ENCODE results near the gene VCAN.

The VCAN gene

DNA sequence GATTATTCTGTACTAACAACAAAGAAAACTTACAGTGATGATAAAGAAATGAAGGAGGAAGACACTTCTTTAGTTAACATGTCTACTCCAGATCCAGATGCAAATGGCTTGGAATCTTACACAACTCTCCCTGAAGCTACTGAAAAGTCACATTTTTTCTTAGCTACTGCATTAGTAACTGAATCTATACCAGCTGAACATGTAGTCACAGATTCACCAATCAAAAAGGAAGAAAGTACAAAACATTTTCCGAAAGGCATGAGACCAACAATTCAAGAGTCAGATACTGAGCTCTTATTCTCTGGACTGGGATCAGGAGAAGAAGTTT is 67.9 kb downstream of the VCAN start:
- no peak for DNase-seq (ENCODE audit: low read depth)
- H3K4me3 ChIP-seq (ENCODE audit: low read depth, low read length) = no peak overlapping the region
- TF ChIP-seq MAX (IDR thresholded peaks at IDR 0.05; ENCODE audit: low read depth, low read length) = no peak
- TF ChIP-seq, protein P1, sequence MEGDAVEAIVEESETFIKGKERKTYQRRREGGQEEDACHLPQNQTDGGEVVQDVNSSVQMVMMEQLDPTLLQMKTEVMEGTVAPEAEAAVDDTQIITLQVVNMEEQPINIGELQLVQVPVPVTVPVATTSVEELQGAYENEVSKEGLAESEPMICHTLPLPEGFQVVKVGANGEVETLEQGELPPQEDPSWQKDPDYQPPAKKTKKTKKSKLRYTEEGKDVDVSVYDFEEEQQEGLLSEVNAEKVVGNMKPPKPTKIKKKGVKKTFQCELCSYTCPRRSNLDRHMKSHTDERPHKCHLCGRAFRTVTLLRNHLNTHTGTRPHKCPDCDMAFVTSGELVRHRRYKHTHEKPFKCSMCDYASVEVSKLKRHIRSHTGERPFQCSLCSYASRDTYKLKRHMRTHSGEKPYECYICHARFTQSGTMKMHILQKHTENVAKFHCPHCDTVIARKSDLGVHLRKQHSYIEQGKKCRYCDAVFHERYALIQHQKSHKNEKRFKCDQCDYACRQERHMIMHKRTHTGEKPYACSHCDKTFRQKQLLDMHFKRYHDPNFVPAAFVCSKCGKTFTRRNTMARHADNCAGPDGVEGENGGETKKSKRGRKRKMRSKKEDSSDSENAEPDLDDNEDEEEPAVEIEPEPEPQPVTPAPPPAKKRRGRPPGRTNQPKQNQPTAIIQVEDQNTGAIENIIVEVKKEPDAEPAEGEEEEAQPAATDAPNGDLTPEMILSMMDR (IDR thresholded peaks at IDR 0.05; ENCODE audit: low read depth, low read length) = no peak
- no peak for TF ChIP-seq MYC (IDR thresholded peaks at IDR 0.05; ENCODE audit: low read depth, low read length)
- no peak for TF ChIP-seq POLR2A (IDR thresholded peaks at IDR 0.05; ENCODE audit: extremely low read depth, insufficient read length)

DNA sequence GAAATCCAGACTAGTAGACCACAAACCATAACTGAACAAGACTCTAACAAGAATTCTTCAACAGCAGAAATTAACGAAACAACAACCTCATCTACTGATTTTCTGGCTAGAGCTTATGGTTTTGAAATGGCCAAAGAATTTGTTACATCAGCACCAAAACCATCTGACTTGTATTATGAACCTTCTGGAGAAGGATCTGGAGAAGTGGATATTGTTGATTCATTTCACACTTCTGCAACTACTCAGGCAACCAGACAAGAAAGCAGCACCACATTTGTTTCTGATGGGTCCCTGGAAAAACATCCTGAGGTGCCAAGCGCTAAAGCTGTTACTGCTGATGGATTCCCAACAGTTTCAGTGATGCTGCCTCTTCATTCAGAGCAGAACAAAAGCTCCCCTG is 68.6 kb downstream of the VCAN start:
- TF ChIP-seq MAX (IDR thresholded peaks at IDR 0.05; ENCODE audit: low read depth, low read length) (no peak), POLR2A (IDR thresholded peaks at IDR 0.05; ENCODE audit: extremely low read depth, insufficient read length) (no peak), MYC (IDR thresholded peaks at IDR 0.05; ENCODE audit: low read depth, low read length) (no peak)
- TF ChIP-seq, protein P1 (IDR thresholded peaks at IDR 0.05; ENCODE audit: low read depth, low read length) = no peak
- no peak overlapping the region for H3K4me3 ChIP-seq (ENCODE audit: low read depth, low read length)
- DNase-seq (ENCODE audit: low read depth) = no peak

- TF ChIP-seq MAX (IDR thresholded peaks at IDR 0.05; ENCODE audit: low read depth, low read length) (no peak), POLR2A (IDR thresholded peaks at IDR 0.05; ENCODE audit: extremely low read depth, insufficient read length) (no peak), MYC (IDR thresholded peaks at IDR 0.05; ENCODE audit: low read depth, low read length) (no peak)
- TF ChIP-seq, protein P1 (IDR thresholded peaks at IDR 0.05; ENCODE audit: low read depth, low read length) = no peak
- H3K4me3 ChIP-seq (ENCODE audit: low read depth, low read length) = no peak overlapping the region
- no peak for DNase-seq (ENCODE audit: low read depth)
These were observed 69.2 kb downstream of the VCAN start for GRCh38 chr5:83540783-83541182.

GRCh38 chr5:83542839-83543238 is 71.3 kb downstream of the VCAN start:
- no peak overlapping the region for H3K4me3 ChIP-seq (ENCODE audit: low read depth, low read length)
- TF ChIP-seq POLR2A (IDR thresholded peaks at IDR 0.05; ENCODE audit: extremely low read depth, insufficient read length) (no peak), MAX (IDR thresholded peaks at IDR 0.05; ENCODE audit: low read depth, low read length) (no peak), MYC (IDR thresholded peaks at IDR 0.05; ENCODE audit: low read depth, low read length) (no peak)
- TF ChIP-seq, protein P1 (IDR thresholded peaks at IDR 0.05; ENCODE audit: low read depth, low read length) = no peak

GRCh38 chr5:83543898-83544297 is 72.4 kb downstream of the VCAN start:
- no peak for DNase-seq (ENCODE audit: low read depth)
- TF ChIP-seq, protein P1 (IDR thresholded peaks at IDR 0.05; ENCODE audit: low read depth, low read length) = no peak
- no peak for TF ChIP-seq MYC (IDR thresholded peaks at IDR 0.05; ENCODE audit: low read depth, low read length)
- TF ChIP-seq MAX (IDR thresholded peaks at IDR 0.05; ENCODE audit: low read depth, low read length) = no peak
- TF ChIP-seq POLR2A (IDR thresholded peaks at IDR 0.05; ENCODE audit: extremely low read depth, insufficient read length) = no peak
- H3K4me3 ChIP-seq (ENCODE audit: low read depth, low read length) = no peak overlapping the region

More at GRCh38 chr5:83542839-83543238, 71.3 kb downstream of the VCAN start:
- DNase-seq (ENCODE audit: low read depth) = no peak

- no peak overlapping the region for H3K4me3 ChIP-seq (ENCODE audit: low read depth, low read length)
- no peak for TF ChIP-seq POLR2A (IDR thresholded peaks at IDR 0.05; ENCODE audit: extremely low read depth, insufficient read length)
- TF ChIP-seq, protein P1 (IDR thresholded peaks at IDR 0.05; ENCODE audit: low read depth, low read length) = no peak
- no peak for TF ChIP-seq MYC (IDR thresholded peaks at IDR 0.05; ENCODE audit: low read depth, low read length)
- DNase-seq (ENCODE audit: low read depth) = no peak
These were observed 75.6 kb downstream of the VCAN start for GRCh38 chr5:83547161-83547560.

All from NB4 (cell line).